Measurements from ENCODE around the gene COA1. TPM values are rescaled to one million over a fixed set of nuclear protein-coding genes. Genes with fewer than 3 reads are reported as not detected.

COA1 gene
- total and polyA plus RNA-seq, 5 donors, result 53.3 to 78.6 (median 63.2) TPM

GRCh38 chr7:43625453-43625852 is 103.9 kb downstream of the COA1 start:
- Histone ChIP-seq H3K9me3 (ENCODE audit: control insufficient read depth, low read length) (no peaks in the 10 kb centered on the region), H3K27ac (ENCODE audit: low read length) (peak overlapping the region; percentile 37), H3K4me1 (ENCODE audit: control insufficient read depth, insufficient read depth, low read length) (peaks cover 3% of the 10 kb centered on the region), H3K27me3 (ENCODE audit: control insufficient read depth, insufficient read depth) (no peaks in the 10 kb centered on the region), H3K4me3 (ENCODE audit: low read length) (no peak overlapping the region)
- intact Hi-C loops (cut with DNase I), result no loop called here
- DNase-seq (no peak), ATAC-seq (peak; percentile 69 to 76)

- no peak for ATAC-seq
- WGBS, result 64% methylated on average over 2 of the region's 2 CpGs
- no peaks in the 10 kb centered on the region for H3K9me3 ChIP-seq (ENCODE audit: control insufficient read depth, low read length)
- no peak for DNase-seq
- peaks cover 3% of the 10 kb centered on the region for H3K4me1 ChIP-seq (ENCODE audit: control insufficient read depth, insufficient read depth, low read length)
- intact Hi-C loops (cut with DNase I), result no loop called here
- H3K27me3 ChIP-seq (ENCODE audit: control insufficient read depth, insufficient read depth), result no peaks in the 10 kb centered on the region
- H3K4me3 ChIP-seq (ENCODE audit: low read length), result no peak overlapping the region
- no peak overlapping the region for H3K27ac ChIP-seq (ENCODE audit: low read length)
These were observed 105.2 kb downstream of the COA1 start for GRCh38 chr7:43624156-43624555.

GRCh38 chr7:43621729-43622448 is 107.4 kb downstream of the COA1 start:
- no peak overlapping the region for H3K4me3 ChIP-seq (ENCODE audit: low read length)
- no peak overlapping the region for H3K27ac ChIP-seq (ENCODE audit: low read length)
- ATAC-seq (no peak), DNase-seq (no peak)
- no peaks in the 10 kb centered on the region for H3K27me3 ChIP-seq (ENCODE audit: control insufficient read depth, insufficient read depth)
- no peaks in the 10 kb centered on the region for H3K9me3 ChIP-seq (ENCODE audit: control insufficient read depth, low read length)
- intact Hi-C loops (cut with DNase I), result no loop called here
- 74% methylated on average over 5 of the region's 5 CpGs for WGBS
- H3K4me1 ChIP-seq (ENCODE audit: control insufficient read depth, insufficient read depth, low read length), result peaks cover 3% of the 10 kb centered on the region

- ATAC-seq, result no peak
- peaks cover 1% of the 10 kb centered on the region for H3K4me1 ChIP-seq (ENCODE audit: control insufficient read depth, insufficient read depth, low read length)
- WGBS, result 85% methylated on average over 4 of the region's 4 CpGs
- no peak for DNase-seq
- no peaks in the 10 kb centered on the region for H3K9me3 ChIP-seq (ENCODE audit: control insufficient read depth, low read length)
- H3K27me3 ChIP-seq (ENCODE audit: control insufficient read depth, insufficient read depth), result no peaks in the 10 kb centered on the region
- H3K4me3 ChIP-seq (ENCODE audit: low read length), result no peak overlapping the region
- intact Hi-C loops (cut with DNase I), result no loop called here
- no peak overlapping the region for H3K27ac ChIP-seq (ENCODE audit: low read length)
These were observed 109.9 kb downstream of the COA1 start for GRCh38 chr7:43619213-43620012.

- Histone ChIP-seq H3K9me3 (ENCODE audit: control insufficient read depth, low read length) (no peaks in the 10 kb centered on the region), H3K27ac (ENCODE audit: low read length) (no peak overlapping the region), H3K4me1 (ENCODE audit: control insufficient read depth, insufficient read depth, low read length) (peaks cover 1% of the 10 kb centered on the region), H3K27me3 (ENCODE audit: control insufficient read depth, insufficient read depth) (no peaks in the 10 kb centered on the region), H3K4me3 (ENCODE audit: low read length) (no peak overlapping the region)
- WGBS, result 57% methylated on average over 4 of the region's 4 CpGs
- ATAC-seq (no peak), DNase-seq (no peak)
- intact Hi-C loops (cut with DNase I), result no loop called here
These were observed 111.2 kb downstream of the COA1 start for GRCh38 chr7:43618073-43618472.

- Histone ChIP-seq H3K27me3 (ENCODE audit: control insufficient read depth, insufficient read depth) (no peaks in the 10 kb centered on the region), H3K4me1 (ENCODE audit: control insufficient read depth, insufficient read depth, low read length) (peaks cover 2% of the 10 kb centered on the region), H3K4me3 (ENCODE audit: low read length) (no peak overlapping the region), H3K27ac (ENCODE audit: low read length) (no peak overlapping the region), H3K9me3 (ENCODE audit: control insufficient read depth, low read length) (no peaks in the 10 kb centered on the region)
- no peak for ATAC-seq
- intact Hi-C loops (cut with DNase I), result no loop called here
- WGBS, result 97% methylated on average over 4 of the region's 4 CpGs
- DNase-seq, result no peak
These were observed 112.3 kb downstream of the COA1 start for GRCh38 chr7:43616977-43617376.

- DNase-seq (no peak), ATAC-seq (no peak)
- Histone ChIP-seq H3K27ac (ENCODE audit: low read length) (no peak overlapping the region), H3K4me3 (ENCODE audit: low read length) (no peak overlapping the region), H3K9me3 (ENCODE audit: control insufficient read depth, low read length) (no peaks in the 10 kb centered on the region), H3K4me1 (ENCODE audit: control insufficient read depth, insufficient read depth, low read length) (peaks cover 2% of the 10 kb centered on the region), H3K27me3 (ENCODE audit: control insufficient read depth, insufficient read depth) (no peaks in the 10 kb centered on the region)
- WGBS, result 77% methylated on average over 7 of the region's 7 CpGs
- intact Hi-C loops (cut with DNase I), result no loop called here
These were observed 113.7 kb downstream of the COA1 start for GRCh38 chr7:43615558-43616145.

- DNase-seq, result no peak
- H3K27ac ChIP-seq (ENCODE audit: low read length), result no peak overlapping the region
- ATAC-seq, result peak; percentile 41 to 55
These were observed 116.4 kb downstream of the COA1 start for GRCh38 chr7:43612599-43613589.

GRCh38 chr7:43612128-43612527 is 117.2 kb downstream of the COA1 start:
- H3K27ac ChIP-seq (ENCODE audit: low read length), result no peak overlapping the region

More at GRCh38 chr7:43612599-43613589, 116.4 kb downstream of the COA1 start:
- H3K4me3 ChIP-seq (ENCODE audit: low read length), result no peak overlapping the region
- intact Hi-C loops (cut with DNase I), result no loop called here
- H3K4me1 ChIP-seq (ENCODE audit: control insufficient read depth, insufficient read depth, low read length), result peaks cover 2% of the 10 kb centered on the region
- no peaks in the 10 kb centered on the region for H3K27me3 ChIP-seq (ENCODE audit: control insufficient read depth, insufficient read depth)
- WGBS, result 53% methylated on average over 3 of the region's 3 CpGs
- no peaks in the 10 kb centered on the region for H3K9me3 ChIP-seq (ENCODE audit: control insufficient read depth, low read length)

GRCh38 chr7:43609097-43609496 is 120.2 kb downstream of the COA1 start:
- DNase-seq (no peak), ATAC-seq (no peak)
- 95% methylated on average over 2 of the region's 2 CpGs for WGBS
- peaks cover 2% of the 10 kb centered on the region for H3K4me1 ChIP-seq (ENCODE audit: control insufficient read depth, insufficient read depth, low read length)
- H3K4me3 ChIP-seq (ENCODE audit: low read length), result no peak overlapping the region
- intact Hi-C loops (cut with DNase I), result no loop called here
- H3K27me3 ChIP-seq (ENCODE audit: control insufficient read depth, insufficient read depth), result no peaks in the 10 kb centered on the region
- H3K27ac ChIP-seq (ENCODE audit: low read length), result no peak overlapping the region
- no peaks in the 10 kb centered on the region for H3K9me3 ChIP-seq (ENCODE audit: control insufficient read depth, low read length)

More at GRCh38 chr7:43612128-43612527, 117.2 kb downstream of the COA1 start:
- intact Hi-C loops (cut with DNase I), result no loop called here
- H3K27me3 ChIP-seq (ENCODE audit: control insufficient read depth, insufficient read depth), result no peaks in the 10 kb centered on the region
- ATAC-seq (peak in 1 of 2 donors; percentile 38), DNase-seq (no peak)
- WGBS, result 75% methylated on average over 5 of the region's 5 CpGs
- no peaks in the 10 kb centered on the region for H3K9me3 ChIP-seq (ENCODE audit: control insufficient read depth, low read length)
- H3K4me1 ChIP-seq (ENCODE audit: control insufficient read depth, insufficient read depth, low read length), result peaks cover 2% of the 10 kb centered on the region
- H3K4me3 ChIP-seq (ENCODE audit: low read length), result no peak overlapping the region
